Measurements from ENCODE around the gene STAT4. TPM values are rescaled to one million over a fixed set of nuclear protein-coding genes. Genes with fewer than 3 reads are reported as not detected.

The STAT4 gene
- total RNA-seq, 1 experiment from 2014 or later: 0.12 TPM

GRCh38 chr2:191045141-191045540, 105.7 kb downstream of the STAT4 start:
- DNase-seq (ENCODE audit: low read depth): no peak

- DNase-seq (ENCODE audit: low read depth): no peak
Observed at GRCh38 chr2:191043438-191043837, 107.4 kb downstream of the STAT4 start.

GRCh38 chr2:191041418-191042161, 109.2 kb downstream of the STAT4 start:
- no peak for DNase-seq (ENCODE audit: low read depth)

GRCh38 chr2:191039616-191040015, 111.2 kb downstream of the STAT4 start:
- DNase-seq (ENCODE audit: low read depth): no peak

- no peak for DNase-seq (ENCODE audit: low read depth)
Observed at GRCh38 chr2:191038741-191039140, 112.1 kb downstream of the STAT4 start.

GRCh38 chr2:191038241-191038725, 112.5 kb downstream of the STAT4 start:
- peak; percentile 55 for DNase-seq (ENCODE audit: low read depth)

- no peak for DNase-seq (ENCODE audit: low read depth)
Observed at GRCh38 chr2:191037351-191037750, 113.4 kb downstream of the STAT4 start.

- no peak for DNase-seq (ENCODE audit: low read depth)
Observed at GRCh38 chr2:191036363-191036762, 114.4 kb downstream of the STAT4 start.

- no peak for DNase-seq (ENCODE audit: low read depth)
Observed at GRCh38 chr2:191032588-191033429, 118.0 kb downstream of the STAT4 start.

GRCh38 chr2:191031256-191031655, 119.5 kb downstream of the STAT4 start:
- DNase-seq (ENCODE audit: low read depth): no peak

GRCh38 chr2:191030521-191031154, 120.2 kb downstream of the STAT4 start:
- peak; percentile 58 for DNase-seq (ENCODE audit: low read depth)

GRCh38 chr2:191029280-191029950, 121.4 kb downstream of the STAT4 start:
- DNase-seq (ENCODE audit: low read depth): no peak

GRCh38 chr2:191026377-191026776, 124.4 kb downstream of the STAT4 start:
- peak; percentile 52 for DNase-seq (ENCODE audit: low read depth)

- no peak for DNase-seq (ENCODE audit: low read depth)
Observed at GRCh38 chr2:191025135-191025534, 125.7 kb downstream of the STAT4 start.

GRCh38 chr2:191023235-191023679, 127.5 kb downstream of the STAT4 start:
- no peak for DNase-seq (ENCODE audit: low read depth)

GRCh38 chr2:191020742-191021381, 129.9 kb downstream of the STAT4 start:
- peak; percentile 71 for DNase-seq (ENCODE audit: low read depth)

- peak; percentile 97 for DNase-seq (ENCODE audit: low read depth)
Observed at GRCh38 chr2:191020221-191020741, 130.5 kb downstream of the STAT4 start.

- no peak for DNase-seq (ENCODE audit: low read depth)
Observed at GRCh38 chr2:191019376-191019775, 131.4 kb downstream of the STAT4 start.

- no peak for DNase-seq (ENCODE audit: low read depth)
Observed at GRCh38 chr2:191018643-191019119, 132.1 kb downstream of the STAT4 start.

GRCh38 chr2:191018048-191018447, 132.7 kb downstream of the STAT4 start:
- no peak for DNase-seq (ENCODE audit: low read depth)

GRCh38 chr2:191015831-191016230, 135.0 kb downstream of the STAT4 start:
- DNase-seq (ENCODE audit: low read depth): no peak
